ENCODE results near the gene TFEC. TPM values are rescaled to one million over a fixed set of nuclear protein-coding genes. Genes with fewer than 3 reads are reported as not detected.
A peak's percentile ranks its signal among the peaks of the same experiment; 100 is the strongest.

The TFEC gene
- 41.9 TPM for total RNA-seq
- long read RNA-seq, full-length matches to known transcripts = 3 of 9 reads
- long read RNA-seq, partial matches to known transcripts = 1 of 9 reads
- long read RNA-seq, other reads (novel, unspliced or antisense) = 5 of 9 reads

DNA sequence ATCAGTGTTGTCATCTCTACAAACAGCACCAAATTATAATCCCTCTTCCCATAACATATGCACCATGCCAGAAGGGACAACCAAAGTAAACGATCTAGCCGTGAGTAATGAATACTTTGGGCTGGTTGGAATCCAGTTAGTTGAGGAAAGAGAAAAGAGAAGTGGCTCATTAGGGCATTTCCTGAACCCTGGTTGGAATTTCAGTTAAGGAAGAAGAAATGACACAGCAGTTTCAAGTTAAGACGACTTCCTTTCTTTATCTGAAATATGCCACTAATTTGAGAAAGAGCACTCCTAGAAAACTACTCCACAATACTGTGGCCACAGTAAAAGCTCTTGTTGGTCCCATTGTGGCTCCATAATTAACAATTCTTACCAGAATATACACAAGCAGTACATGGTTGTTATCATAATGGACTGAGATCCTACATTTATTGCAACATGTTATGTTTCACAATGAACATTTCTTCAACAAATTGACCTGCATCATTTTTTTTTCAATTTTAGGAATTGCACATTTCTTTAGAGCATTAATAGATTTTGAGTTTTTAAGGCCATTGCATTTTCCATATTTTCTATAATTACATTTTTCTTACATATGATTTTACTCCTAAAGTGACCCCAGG is at the start of gene TFEC:
TSS of gene TFEC (minus strand) at position 113 of the 626 bp plus-strand sequence. CDS start 46,322 bp downstream, outside the sequence.
- H3K27me3 ChIP-seq (ENCODE audit: low read depth) = no peaks in the 10 kb centered on the region
- intact Hi-C loops (cut with DNase I) = no loop called here
- H3K4me3 ChIP-seq = peak within 1 kb of the TSS; percentile 36
- no peaks in the 10 kb centered on the region for H3K4me1 ChIP-seq
- ATAC-seq (peak; percentile 27 to 60), DNase-seq (no peak)
- H3K27ac ChIP-seq = peak within 1 kb of the TSS; percentile 32
- H3K9me3 ChIP-seq = no peaks in the 10 kb centered on the region
- TF ChIP-seq, protein P1, sequence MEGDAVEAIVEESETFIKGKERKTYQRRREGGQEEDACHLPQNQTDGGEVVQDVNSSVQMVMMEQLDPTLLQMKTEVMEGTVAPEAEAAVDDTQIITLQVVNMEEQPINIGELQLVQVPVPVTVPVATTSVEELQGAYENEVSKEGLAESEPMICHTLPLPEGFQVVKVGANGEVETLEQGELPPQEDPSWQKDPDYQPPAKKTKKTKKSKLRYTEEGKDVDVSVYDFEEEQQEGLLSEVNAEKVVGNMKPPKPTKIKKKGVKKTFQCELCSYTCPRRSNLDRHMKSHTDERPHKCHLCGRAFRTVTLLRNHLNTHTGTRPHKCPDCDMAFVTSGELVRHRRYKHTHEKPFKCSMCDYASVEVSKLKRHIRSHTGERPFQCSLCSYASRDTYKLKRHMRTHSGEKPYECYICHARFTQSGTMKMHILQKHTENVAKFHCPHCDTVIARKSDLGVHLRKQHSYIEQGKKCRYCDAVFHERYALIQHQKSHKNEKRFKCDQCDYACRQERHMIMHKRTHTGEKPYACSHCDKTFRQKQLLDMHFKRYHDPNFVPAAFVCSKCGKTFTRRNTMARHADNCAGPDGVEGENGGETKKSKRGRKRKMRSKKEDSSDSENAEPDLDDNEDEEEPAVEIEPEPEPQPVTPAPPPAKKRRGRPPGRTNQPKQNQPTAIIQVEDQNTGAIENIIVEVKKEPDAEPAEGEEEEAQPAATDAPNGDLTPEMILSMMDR (IDR thresholded peaks at IDR 0.05) = no peak
- no peaks in the 10 kb centered on the region for H3K36me3 ChIP-seq

DNA sequence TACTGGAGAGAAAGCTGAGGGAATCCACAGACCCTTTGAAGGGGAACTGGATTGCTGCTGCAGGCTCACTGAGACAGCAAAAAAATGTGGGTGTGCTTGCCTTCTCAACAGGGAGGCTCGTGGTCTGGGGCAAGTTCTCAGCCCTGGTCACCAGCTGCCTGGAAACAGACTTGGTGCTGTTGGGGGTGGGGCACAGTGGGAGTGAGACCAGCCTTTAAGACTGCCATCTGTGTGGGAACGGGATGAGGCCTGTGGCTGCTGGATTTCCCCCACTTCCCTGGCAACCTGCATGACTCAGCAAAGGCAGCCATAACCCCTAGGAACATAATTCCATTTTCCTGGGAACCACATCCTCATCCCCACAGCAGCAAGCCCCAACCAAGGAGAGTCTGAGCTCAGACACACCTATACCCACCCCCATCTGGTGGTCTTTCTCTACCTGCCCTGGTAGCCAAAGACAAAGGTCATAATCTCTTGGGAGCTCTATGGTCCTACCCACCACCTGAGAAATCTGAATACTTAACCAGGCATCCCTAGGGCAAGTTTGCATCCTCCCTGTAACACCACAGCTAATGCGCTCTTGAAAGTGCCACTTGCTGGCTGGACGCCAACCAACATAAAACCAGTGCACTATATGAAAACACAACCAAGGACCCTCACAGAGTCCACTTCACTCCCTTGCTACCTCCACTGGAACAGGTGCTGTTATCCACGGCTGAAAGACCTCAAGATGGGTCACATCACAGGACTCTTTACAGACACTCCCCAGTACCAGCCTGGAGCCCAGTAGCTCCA is 45.0 kb upstream of the TFEC start:
- TF ChIP-seq, protein P1 (IDR thresholded peaks at IDR 0.05) = no peak
- H3K27me3 ChIP-seq (ENCODE audit: low read depth) = no peaks in the 10 kb centered on the region
- DNase-seq (no peak), ATAC-seq (no peak)
- H3K4me3 ChIP-seq = no peak overlapping the region
- intact Hi-C loops (cut with DNase I) = no loop called here
- no peaks in the 10 kb centered on the region for H3K36me3 ChIP-seq
- no peaks in the 10 kb centered on the region for H3K4me1 ChIP-seq
- no peak overlapping the region for H3K27ac ChIP-seq
- no peaks in the 10 kb centered on the region for H3K9me3 ChIP-seq

DNA sequence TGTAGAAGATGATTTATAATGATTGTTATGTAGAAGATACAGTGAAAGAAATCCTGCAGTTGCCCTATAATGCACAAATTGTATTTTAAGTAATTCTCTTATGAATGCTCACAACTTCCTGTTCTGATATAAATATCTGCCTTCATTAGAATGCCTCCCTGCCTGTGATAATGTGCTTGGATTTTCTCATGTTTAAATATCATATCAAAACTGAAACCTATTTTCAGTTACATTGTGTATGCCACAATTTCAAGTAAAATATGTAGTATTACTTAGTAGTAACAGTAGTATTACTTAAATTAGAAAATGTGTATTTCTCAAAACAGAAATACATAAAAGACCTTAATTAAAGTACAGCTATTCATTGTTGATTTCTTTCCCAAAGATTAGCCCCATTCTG is 41.1 kb upstream of the TFEC start:
- intact Hi-C loops (cut with DNase I) = no loop called here
- no peaks in the 10 kb centered on the region for H3K9me3 ChIP-seq
- no peak overlapping the region for H3K4me3 ChIP-seq
- H3K27me3 ChIP-seq (ENCODE audit: low read depth) = no peaks in the 10 kb centered on the region
- TF ChIP-seq, protein P1 (IDR thresholded peaks at IDR 0.05) = no peak
- H3K27ac ChIP-seq = no peak overlapping the region
- DNase-seq = no peak
- H3K4me1 ChIP-seq = no peaks in the 10 kb centered on the region
- H3K36me3 ChIP-seq = no peaks in the 10 kb centered on the region
- ATAC-seq = no peak

- DNase-seq (no peak), ATAC-seq (no peak)
- no peaks in the 10 kb centered on the region for H3K36me3 ChIP-seq
- no peak overlapping the region for H3K4me3 ChIP-seq
- no peaks in the 10 kb centered on the region for H3K27me3 ChIP-seq (ENCODE audit: low read depth)
- no peak overlapping the region for H3K27ac ChIP-seq
- TF ChIP-seq, protein P1 (IDR thresholded peaks at IDR 0.05) = no peak
- no peaks in the 10 kb centered on the region for H3K4me1 ChIP-seq
- H3K9me3 ChIP-seq = no peaks in the 10 kb centered on the region
- intact Hi-C loops (cut with DNase I) = no loop called here
Observed at GRCh38 chr7:116064179-116064578, 33.6 kb upstream of the TFEC start.

- Histone ChIP-seq H3K9me3 (no peaks in the 10 kb centered on the region), H3K4me1 (no peaks in the 10 kb centered on the region), H3K27me3 (ENCODE audit: low read depth) (no peaks in the 10 kb centered on the region), H3K4me3 (no peak overlapping the region), H3K27ac (no peak overlapping the region), H3K36me3 (no peaks in the 10 kb centered on the region)
- ATAC-seq (no peak), DNase-seq (no peak)
- TF ChIP-seq, protein P1 (IDR thresholded peaks at IDR 0.05) = no peak
- intact Hi-C loops (cut with DNase I) = no loop called here
Observed at GRCh38 chr7:116062666-116063065, 32.1 kb upstream of the TFEC start.
